WTC11 (cell line): ENCODE measurements around the gene IL4I1. TPM values are rescaled to one million over a fixed set of nuclear protein-coding genes. Genes with fewer than 3 reads are reported as not detected.

ENCODE experiments used
- ATAC-seq: fragments of 200-7000 bp; cut with Tn5 transposase; 2 replicates; pipeline ENCODE4 v1.10.0; 2021; ENCODE audit warnings: mild to moderate bottlenecking, moderate library complexity
- CTCF ChIA-PET: fragments of 300-600 bp; sonication (Branson Sonifier 250); formaldehyde crosslinking; loops from one replicate; lab custom pipeline; 2021; ENCODE audit warnings: antibody characterized with exemption; lab: Charles Lee
- POLR2A ChIA-PET: fragments of 350-600 bp; sonication (Branson Sonifier 250); formaldehyde crosslinking; loops from one replicate; lab custom pipeline; 2021; ENCODE audit warnings: antibody characterized with exemption; lab: Charles Lee
- DNase-seq: peaks from one replicate; pipeline ENCODE4 v3.0.0; 2021; ENCODE audit warnings: low spot score
- H3K27ac Mint-ChIP-seq: 2 replicates; pipeline ENCODE4 v1.8.0; 2021; ENCODE audit warnings: mixed read lengths
- H3K27me3 Mint-ChIP-seq: 2 replicates; pipeline ENCODE4 v1.8.0; 2021; ENCODE audit warnings: low read depth, mild to moderate bottlenecking, moderate library complexity, mixed read lengths
- H3K36me3 Mint-ChIP-seq: 2 replicates; pipeline ENCODE4 v1.8.0; 2021; ENCODE audit warnings: mixed read lengths
- H3K4me1 Mint-ChIP-seq: 2 replicates; pipeline ENCODE4 v1.8.0; 2022; ENCODE audit warnings: mixed read lengths
- H3K4me3 Mint-ChIP-seq: 2 replicates; pipeline ENCODE4 v1.8.0; 2021; ENCODE audit warnings: mild to moderate bottlenecking, moderate library complexity, mixed read lengths
- H3K9me3 Mint-ChIP-seq: 2 replicates; pipeline ENCODE4 v1.8.0; 2021; ENCODE audit warnings: mixed read lengths
- ELF4 ChIP-seq: sonication (generic); formaldehyde crosslinking; IDR thresholded peaks from 2 replicates; pipeline ENCODE4 v1.8.1; 2022; ENCODE audit warnings: low read depth, mild to moderate bottlenecking, moderate library complexity, missing genetic modification reagents
- EMX1 ChIP-seq: fragments of 250-450 bp; sonication (Bioruptor Pico); IDR thresholded peaks from 2 replicates; pipeline ENCODE4 v1.8.0; 2021; ENCODE audit warnings: mild to moderate bottlenecking
- ESRRA ChIP-seq: sonication (generic); formaldehyde crosslinking; IDR thresholded peaks from 2 replicates; pipeline ENCODE4 v1.8.1; 2022; ENCODE audit warnings: mild to moderate bottlenecking, missing genetic modification reagents, borderline replicate concordance
- FOXK1 ChIP-seq: sonication (generic); formaldehyde crosslinking; IDR thresholded peaks from 2 replicates; pipeline ENCODE4 v1.8.0; 2022; ENCODE audit warnings: mild to moderate bottlenecking, moderate library complexity, missing genetic modification reagents
- FOXP1 ChIP-seq: sonication (generic); formaldehyde crosslinking; IDR thresholded peaks from 2 replicates; pipeline ENCODE4 v1.8.0; 2022; ENCODE audit warnings: missing genetic modification reagents, mild to moderate bottlenecking, moderate library complexity, borderline replicate concordance
- NFE2L1 ChIP-seq: sonication (generic); formaldehyde crosslinking; IDR thresholded peaks from 2 replicates; pipeline ENCODE4 v1.8.1; 2023; ENCODE audit warnings: missing genetic modification reagents
- NR2C2 ChIP-seq: sonication (generic); formaldehyde crosslinking; IDR thresholded peaks from 2 replicates; pipeline ENCODE4 v1.8.0; 2022; ENCODE audit warnings: mild to moderate bottlenecking, missing genetic modification reagents
- SMAD3 ChIP-seq: sonication (generic); formaldehyde crosslinking; IDR thresholded peaks from 2 replicates; pipeline ENCODE4 v1.8.0; 2022; ENCODE audit warnings: missing genetic modification reagents, mild to moderate bottlenecking, borderline replicate concordance
- ZBTB21 ChIP-seq: sonication (generic); formaldehyde crosslinking; IDR thresholded peaks from 2 replicates; pipeline ENCODE4 v1.8.1; 2023; ENCODE audit warnings: mild to moderate bottlenecking, missing genetic modification reagents, borderline replicate concordance
- ZNF121 ChIP-seq: sonication (generic); formaldehyde crosslinking; IDR thresholded peaks from 2 replicates; pipeline ENCODE4 v1.8.0; 2023; ENCODE audit warnings: missing genetic modification reagents
- ZNF138 ChIP-seq: sonication (generic); formaldehyde crosslinking; conservative IDR thresholded peaks from 2 replicates; pipeline ENCODE4 v1.8.1; 2022; ENCODE audit warnings: mild to moderate bottlenecking, moderate library complexity, missing genetic modification reagents
- ZNF219 ChIP-seq: sonication (generic); formaldehyde crosslinking; IDR thresholded peaks from 2 replicates; pipeline ENCODE4 v1.8.0; 2023; ENCODE audit warnings: missing genetic modification reagents, mild to moderate bottlenecking, borderline replicate concordance
- total RNA-seq: library from RNA; stranded (reverse); gene quantifications from 3 replicates; pipeline ENCODE4 v1.2.3, GENCODE V29; 2021
- TF ChIP-seq, protein P1 (sequence below): sonication (generic); formaldehyde crosslinking; IDR thresholded peaks from 2 replicates; pipeline ENCODE4 v1.8.1; 2022; ENCODE audit warnings: low read depth, mild to moderate bottlenecking, moderate library complexity, missing genetic modification reagents, borderline replicate concordance
- TF ChIP-seq, protein P2 (sequence below): sonication (generic); formaldehyde crosslinking; IDR thresholded peaks from 2 replicates; pipeline ENCODE4 v1.8.1; 2023; ENCODE audit warnings: mild to moderate bottlenecking, missing genetic modification reagents, moderate library complexity
- TF ChIP-seq, protein P3 (sequence below): fragments of 250-450 bp; sonication (Bioruptor Pico); conservative IDR thresholded peaks from 2 replicates; pipeline ENCODE4 v1.9.0; 2021; ENCODE audit warnings: mild to moderate bottlenecking
- TF ChIP-seq, protein P4 (sequence below): sonication (generic); formaldehyde crosslinking; IDR thresholded peaks from 2 replicates; pipeline ENCODE4 v1.8.1; 2023; ENCODE audit warnings: mild to moderate bottlenecking, missing genetic modification reagents
- TF ChIP-seq, protein P5 (sequence below): sonication (generic); formaldehyde crosslinking; IDR thresholded peaks from 2 replicates; pipeline ENCODE4 v1.8.0; 2023; ENCODE audit warnings: mild to moderate bottlenecking, missing genetic modification reagents
- TF ChIP-seq, protein P6 (sequence below): fragments of 250-450 bp; sonication (Bioruptor Pico); IDR thresholded peaks from 2 replicates; pipeline ENCODE4 v1.8.0; 2021; ENCODE audit warnings: mild to moderate bottlenecking
- TF ChIP-seq, protein P7 (sequence below): sonication (generic); formaldehyde crosslinking; IDR thresholded peaks from 2 replicates; pipeline ENCODE4 v1.8.1; 2023; ENCODE audit warnings: mild to moderate bottlenecking, missing genetic modification reagents, borderline replicate concordance
- TF ChIP-seq, protein P8 (sequence below): sonication (generic); formaldehyde crosslinking; IDR thresholded peaks from 2 replicates; pipeline ENCODE4 v1.8.1; 2022; ENCODE audit warnings: low read depth, missing genetic modification reagents, borderline replicate concordance

Gene IL4I1
- total RNA-seq, 1 experiment from 2014 or later: 0.83 TPM

DNA sequence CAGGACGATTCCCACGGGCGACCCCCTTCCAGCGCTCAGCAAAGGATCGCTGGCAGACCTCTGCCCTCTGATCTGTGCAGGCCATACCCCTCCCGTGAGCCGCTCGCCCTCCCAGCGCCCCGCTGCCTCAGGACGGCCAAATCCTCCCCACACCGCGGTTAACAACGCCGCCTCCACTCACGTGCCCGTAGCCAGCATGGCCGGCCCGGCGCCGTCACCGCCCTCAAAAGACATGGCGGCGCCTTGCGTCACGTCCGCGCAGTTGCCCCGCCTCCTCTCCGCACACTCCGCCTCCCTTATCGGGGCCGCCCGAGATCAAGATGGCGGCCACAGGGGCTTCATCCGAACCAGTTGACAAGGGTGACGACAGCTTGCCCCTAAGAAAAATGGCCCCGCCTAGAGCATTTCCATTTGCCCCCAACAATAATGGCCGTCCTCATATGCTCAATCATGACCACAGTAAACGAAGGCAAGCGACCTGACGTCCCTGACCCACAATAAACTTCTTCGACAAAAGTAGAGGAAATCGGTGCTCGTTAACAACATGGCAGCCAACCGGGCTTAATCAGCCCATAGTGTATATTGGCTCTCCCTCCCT is 20.2 kb downstream of the IL4I1 start:
- Mint-ChIP-seq H3K36me3 (peaks cover 24% of the 10 kb centered on the region), H3K9me3 (no peaks in the 10 kb centered on the region), H3K27ac (no peak overlapping the region), H3K4me3 (no peak overlapping the region), H3K4me1 (peaks cover 23% of the 10 kb centered on the region), H3K27me3 (no peaks in the 10 kb centered on the region)
- ChIA-PET CTCF (interaction anchor here (1.0 to 1.9 kb wide), 5 partner anchors 7 to 14 kb away, joined by 3 to 12 read pairs (median 3); no protein-coding TSS in a partner anchor), POLR2A (interaction anchor here (0.6 to 2.2 kb wide), 10 partner anchors 7 to 1086 kb away, joined by 3 to 9 read pairs (median 4); partner anchors contain the start of genes ATF5, NUP62 and PTOV1)
- ATAC-seq (peak; percentile 46), DNase-seq (peak; percentile 98)
- TF ChIP-seq, protein P1, sequence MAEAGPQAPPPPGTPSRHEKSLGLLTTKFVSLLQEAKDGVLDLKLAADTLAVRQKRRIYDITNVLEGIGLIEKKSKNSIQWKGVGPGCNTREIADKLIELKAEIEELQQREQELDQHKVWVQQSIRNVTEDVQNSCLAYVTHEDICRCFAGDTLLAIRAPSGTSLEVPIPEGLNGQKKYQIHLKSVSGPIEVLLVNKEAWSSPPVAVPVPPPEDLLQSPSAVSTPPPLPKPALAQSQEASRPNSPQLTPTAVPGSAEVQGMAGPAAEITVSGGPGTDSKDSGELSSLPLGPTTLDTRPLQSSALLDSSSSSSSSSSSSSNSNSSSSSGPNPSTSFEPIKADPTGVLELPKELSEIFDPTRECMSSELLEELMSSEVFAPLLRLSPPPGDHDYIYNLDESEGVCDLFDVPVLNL (CRISPR knock-in tag): 0 out of 2 replicates have a peak, but pooled peaks have one; percentile 70
- TF ChIP-seq, protein P2, sequence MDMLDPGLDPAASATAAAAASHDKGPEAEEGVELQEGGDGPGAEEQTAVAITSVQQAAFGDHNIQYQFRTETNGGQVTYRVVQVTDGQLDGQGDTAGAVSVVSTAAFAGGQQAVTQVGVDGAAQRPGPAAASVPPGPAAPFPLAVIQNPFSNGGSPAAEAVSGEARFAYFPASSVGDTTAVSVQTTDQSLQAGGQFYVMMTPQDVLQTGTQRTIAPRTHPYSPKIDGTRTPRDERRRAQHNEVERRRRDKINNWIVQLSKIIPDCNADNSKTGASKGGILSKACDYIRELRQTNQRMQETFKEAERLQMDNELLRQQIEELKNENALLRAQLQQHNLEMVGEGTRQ (CRISPR knock-in tag): peak; percentile 88
- no peak for TF ChIP-seq ZNF121 (CRISPR knock-in tag)
- TF ChIP-seq, protein P3, sequence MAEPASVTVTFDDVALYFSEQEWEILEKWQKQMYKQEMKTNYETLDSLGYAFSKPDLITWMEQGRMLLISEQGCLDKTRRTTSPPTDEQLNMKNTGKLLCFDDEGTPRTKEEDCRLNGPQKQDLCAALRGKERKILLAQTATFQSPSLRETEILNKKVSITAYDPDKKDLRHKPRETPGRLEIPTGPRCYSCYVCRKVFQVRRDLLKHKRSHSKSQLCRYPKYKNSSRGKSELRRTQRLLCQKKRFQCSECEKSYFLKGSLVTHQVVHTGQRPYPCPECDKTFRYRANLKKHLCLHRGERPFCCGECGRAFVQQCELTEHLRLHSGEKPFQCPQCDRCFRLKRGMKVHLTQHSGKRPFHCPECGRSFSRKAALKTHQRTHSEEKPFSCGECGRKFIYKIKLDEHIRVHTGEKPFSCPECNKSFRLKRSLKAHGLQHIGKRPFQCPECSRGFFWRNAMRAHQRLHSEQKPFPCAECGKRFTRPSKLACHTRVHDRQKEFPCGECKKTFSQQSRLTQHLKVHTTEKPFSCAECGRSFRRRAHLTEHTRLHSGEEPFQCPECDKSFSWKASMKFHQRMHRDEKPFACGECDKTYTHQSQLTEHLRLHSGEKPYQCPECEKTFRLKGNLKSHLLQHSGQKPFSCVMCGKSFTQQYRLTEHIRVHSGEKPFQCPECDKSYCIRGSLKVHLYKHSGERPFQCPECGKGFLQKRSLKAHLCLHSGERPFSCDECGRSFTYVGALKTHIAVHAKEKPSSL (CRISPR knock-in tag): no peak
- no peak for TF ChIP-seq NR2C2 (CRISPR knock-in tag)
- peak; percentile 42; the same call in 1 of the 2 replicates for TF ChIP-seq FOXK1
- TF ChIP-seq ZBTB21: no peak; the same call in 1 of the 2 replicates
- no peak for TF ChIP-seq ELF4
- TF ChIP-seq, protein P4, sequence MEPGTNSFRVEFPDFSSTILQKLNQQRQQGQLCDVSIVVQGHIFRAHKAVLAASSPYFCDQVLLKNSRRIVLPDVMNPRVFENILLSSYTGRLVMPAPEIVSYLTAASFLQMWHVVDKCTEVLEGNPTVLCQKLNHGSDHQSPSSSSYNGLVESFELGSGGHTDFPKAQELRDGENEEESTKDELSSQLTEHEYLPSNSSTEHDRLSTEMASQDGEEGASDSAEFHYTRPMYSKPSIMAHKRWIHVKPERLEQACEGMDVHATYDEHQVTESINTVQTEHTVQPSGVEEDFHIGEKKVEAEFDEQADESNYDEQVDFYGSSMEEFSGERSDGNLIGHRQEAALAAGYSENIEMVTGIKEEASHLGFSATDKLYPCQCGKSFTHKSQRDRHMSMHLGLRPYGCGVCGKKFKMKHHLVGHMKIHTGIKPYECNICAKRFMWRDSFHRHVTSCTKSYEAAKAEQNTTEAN: no peak
- TF ChIP-seq SMAD3 (CRISPR knock-in tag): peak; percentile 35; the same call in 1 of the 2 replicates
- no peak for TF ChIP-seq ZNF219
- TF ChIP-seq EMX1: no peak
- TF ChIP-seq, protein P5, sequence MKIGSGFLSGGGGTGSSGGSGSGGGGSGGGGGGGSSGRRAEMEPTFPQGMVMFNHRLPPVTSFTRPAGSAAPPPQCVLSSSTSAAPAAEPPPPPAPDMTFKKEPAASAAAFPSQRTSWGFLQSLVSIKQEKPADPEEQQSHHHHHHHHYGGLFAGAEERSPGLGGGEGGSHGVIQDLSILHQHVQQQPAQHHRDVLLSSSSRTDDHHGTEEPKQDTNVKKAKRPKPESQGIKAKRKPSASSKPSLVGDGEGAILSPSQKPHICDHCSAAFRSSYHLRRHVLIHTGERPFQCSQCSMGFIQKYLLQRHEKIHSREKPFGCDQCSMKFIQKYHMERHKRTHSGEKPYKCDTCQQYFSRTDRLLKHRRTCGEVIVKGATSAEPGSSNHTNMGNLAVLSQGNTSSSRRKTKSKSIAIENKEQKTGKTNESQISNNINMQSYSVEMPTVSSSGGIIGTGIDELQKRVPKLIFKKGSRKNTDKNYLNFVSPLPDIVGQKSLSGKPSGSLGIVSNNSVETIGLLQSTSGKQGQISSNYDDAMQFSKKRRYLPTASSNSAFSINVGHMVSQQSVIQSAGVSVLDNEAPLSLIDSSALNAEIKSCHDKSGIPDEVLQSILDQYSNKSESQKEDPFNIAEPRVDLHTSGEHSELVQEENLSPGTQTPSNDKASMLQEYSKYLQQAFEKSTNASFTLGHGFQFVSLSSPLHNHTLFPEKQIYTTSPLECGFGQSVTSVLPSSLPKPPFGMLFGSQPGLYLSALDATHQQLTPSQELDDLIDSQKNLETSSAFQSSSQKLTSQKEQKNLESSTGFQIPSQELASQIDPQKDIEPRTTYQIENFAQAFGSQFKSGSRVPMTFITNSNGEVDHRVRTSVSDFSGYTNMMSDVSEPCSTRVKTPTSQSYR (CRISPR knock-in tag): no peak
- TF ChIP-seq, protein P6, sequence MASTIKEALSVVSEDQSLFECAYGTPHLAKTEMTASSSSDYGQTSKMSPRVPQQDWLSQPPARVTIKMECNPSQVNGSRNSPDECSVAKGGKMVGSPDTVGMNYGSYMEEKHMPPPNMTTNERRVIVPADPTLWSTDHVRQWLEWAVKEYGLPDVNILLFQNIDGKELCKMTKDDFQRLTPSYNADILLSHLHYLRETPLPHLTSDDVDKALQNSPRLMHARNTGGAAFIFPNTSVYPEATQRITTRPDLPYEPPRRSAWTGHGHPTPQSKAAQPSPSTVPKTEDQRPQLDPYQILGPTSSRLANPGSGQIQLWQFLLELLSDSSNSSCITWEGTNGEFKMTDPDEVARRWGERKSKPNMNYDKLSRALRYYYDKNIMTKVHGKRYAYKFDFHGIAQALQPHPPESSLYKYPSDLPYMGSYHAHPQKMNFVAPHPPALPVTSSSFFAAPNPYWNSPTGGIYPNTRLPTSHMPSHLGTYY (CRISPR knock-in tag): no peak
- TF ChIP-seq ESRRA (CRISPR knock-in tag): no peak
- TF ChIP-seq FOXP1 (CRISPR knock-in tag): peak; percentile 96; the same call in 1 of the 2 replicates
- no peak for TF ChIP-seq ZNF138
- TF ChIP-seq, protein P7, sequence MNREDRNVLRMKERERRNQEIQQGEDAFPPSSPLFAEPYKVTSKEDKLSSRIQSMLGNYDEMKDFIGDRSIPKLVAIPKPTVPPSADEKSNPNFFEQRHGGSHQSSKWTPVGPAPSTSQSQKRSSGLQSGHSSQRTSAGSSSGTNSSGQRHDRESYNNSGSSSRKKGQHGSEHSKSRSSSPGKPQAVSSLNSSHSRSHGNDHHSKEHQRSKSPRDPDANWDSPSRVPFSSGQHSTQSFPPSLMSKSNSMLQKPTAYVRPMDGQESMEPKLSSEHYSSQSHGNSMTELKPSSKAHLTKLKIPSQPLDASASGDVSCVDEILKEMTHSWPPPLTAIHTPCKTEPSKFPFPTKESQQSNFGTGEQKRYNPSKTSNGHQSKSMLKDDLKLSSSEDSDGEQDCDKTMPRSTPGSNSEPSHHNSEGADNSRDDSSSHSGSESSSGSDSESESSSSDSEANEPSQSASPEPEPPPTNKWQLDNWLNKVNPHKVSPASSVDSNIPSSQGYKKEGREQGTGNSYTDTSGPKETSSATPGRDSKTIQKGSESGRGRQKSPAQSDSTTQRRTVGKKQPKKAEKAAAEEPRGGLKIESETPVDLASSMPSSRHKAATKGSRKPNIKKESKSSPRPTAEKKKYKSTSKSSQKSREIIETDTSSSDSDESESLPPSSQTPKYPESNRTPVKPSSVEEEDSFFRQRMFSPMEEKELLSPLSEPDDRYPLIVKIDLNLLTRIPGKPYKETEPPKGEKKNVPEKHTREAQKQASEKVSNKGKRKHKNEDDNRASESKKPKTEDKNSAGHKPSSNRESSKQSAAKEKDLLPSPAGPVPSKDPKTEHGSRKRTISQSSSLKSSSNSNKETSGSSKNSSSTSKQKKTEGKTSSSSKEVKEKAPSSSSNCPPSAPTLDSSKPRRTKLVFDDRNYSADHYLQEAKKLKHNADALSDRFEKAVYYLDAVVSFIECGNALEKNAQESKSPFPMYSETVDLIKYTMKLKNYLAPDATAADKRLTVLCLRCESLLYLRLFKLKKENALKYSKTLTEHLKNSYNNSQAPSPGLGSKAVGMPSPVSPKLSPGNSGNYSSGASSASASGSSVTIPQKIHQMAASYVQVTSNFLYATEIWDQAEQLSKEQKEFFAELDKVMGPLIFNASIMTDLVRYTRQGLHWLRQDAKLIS (CRISPR knock-in tag): no peak
- TF ChIP-seq, protein P8, sequence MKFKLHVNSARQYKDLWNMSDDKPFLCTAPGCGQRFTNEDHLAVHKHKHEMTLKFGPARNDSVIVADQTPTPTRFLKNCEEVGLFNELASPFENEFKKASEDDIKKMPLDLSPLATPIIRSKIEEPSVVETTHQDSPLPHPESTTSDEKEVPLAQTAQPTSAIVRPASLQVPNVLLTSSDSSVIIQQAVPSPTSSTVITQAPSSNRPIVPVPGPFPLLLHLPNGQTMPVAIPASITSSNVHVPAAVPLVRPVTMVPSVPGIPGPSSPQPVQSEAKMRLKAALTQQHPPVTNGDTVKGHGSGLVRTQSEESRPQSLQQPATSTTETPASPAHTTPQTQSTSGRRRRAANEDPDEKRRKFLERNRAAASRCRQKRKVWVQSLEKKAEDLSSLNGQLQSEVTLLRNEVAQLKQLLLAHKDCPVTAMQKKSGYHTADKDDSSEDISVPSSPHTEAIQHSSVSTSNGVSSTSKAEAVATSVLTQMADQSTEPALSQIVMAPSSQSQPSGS (CRISPR knock-in tag): no peak
- TF ChIP-seq NFE2L1: no peak
